Loucy (cell line): ENCODE measurements around the gene LMOD1.

Experiments
- EZH2phosphoT487 ChIP-seq: fragments of 200-600 bp; IDR thresholded peaks from 2 replicates; pipeline ENCODE4 v1.6.1; 2018; ENCODE audit warnings: antibody characterized with exemption, mild to moderate bottlenecking, moderate library complexity, borderline replicate concordance
- TF ChIP-seq, protein P1 (sequence below): fragments of 200-600 bp; sonication (generic); conservative IDR thresholded peaks from 2 replicates; pipeline ENCODE4 v1.5.1; 2014; ENCODE audit warnings: mild to moderate bottlenecking, antibody characterized with exemption, low read length

DNA sequence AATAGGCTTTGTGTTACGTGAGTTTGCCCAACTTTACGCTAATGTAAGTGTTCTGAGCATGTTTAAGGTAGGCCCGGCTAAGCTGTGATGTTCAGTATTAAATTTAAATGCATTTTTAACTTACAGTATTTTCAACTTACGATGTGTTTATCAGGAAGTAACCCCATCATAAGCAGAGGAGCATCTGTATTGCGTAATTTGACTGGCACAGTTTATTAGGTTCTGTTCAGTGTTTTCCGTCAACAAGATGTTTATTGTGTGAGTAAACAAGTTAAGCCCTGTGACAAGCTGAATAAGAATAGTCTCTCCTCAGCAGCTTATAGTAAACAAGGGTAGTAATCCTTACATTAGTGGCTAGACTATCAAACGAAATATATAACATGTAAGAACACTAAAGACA lies 84.9 kb downstream of the LMOD1 start:
- TF ChIP-seq, protein P1, sequence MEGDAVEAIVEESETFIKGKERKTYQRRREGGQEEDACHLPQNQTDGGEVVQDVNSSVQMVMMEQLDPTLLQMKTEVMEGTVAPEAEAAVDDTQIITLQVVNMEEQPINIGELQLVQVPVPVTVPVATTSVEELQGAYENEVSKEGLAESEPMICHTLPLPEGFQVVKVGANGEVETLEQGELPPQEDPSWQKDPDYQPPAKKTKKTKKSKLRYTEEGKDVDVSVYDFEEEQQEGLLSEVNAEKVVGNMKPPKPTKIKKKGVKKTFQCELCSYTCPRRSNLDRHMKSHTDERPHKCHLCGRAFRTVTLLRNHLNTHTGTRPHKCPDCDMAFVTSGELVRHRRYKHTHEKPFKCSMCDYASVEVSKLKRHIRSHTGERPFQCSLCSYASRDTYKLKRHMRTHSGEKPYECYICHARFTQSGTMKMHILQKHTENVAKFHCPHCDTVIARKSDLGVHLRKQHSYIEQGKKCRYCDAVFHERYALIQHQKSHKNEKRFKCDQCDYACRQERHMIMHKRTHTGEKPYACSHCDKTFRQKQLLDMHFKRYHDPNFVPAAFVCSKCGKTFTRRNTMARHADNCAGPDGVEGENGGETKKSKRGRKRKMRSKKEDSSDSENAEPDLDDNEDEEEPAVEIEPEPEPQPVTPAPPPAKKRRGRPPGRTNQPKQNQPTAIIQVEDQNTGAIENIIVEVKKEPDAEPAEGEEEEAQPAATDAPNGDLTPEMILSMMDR: no peak
- no peak for TF ChIP-seq EZH2phosphoT487
